ENCODE results near the gene CACNA1I.

DNA sequence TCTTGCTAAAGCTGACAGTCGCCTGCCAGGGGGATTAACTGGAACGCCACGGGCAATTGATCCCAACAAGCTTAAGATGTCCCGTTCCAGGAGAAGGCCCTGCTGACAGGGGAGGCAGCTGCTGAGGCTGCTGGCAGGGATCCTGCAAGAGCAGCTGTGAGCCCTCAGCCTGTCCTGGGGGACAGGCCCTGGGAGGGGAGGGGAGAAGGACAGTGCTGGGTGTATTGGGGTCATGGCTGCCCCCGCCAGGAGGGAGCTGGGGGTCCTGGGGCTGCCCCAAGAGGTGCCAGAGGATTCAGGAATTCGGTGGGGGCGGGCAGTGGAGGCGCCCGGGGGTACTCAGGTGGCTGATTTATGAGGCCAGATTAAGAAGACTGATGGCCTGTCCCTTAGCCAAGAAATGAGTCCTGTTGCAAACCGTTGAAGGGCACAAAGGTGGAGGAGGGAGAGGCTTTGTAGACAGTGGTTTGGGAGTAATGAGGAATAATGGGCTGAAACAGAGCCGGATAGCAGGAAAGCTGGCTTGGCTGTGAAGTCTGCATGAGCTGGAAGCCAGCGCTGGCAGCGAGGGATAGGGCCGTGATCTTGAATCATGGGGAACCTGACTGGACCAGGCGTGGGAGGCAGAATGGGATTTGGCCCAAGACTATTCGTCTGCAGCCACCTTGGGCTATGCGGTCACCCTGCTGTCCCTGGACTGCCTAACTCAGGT, 133.5 kb downstream of the CACNA1I start:
- TF ChIP-seq, protein P1, sequence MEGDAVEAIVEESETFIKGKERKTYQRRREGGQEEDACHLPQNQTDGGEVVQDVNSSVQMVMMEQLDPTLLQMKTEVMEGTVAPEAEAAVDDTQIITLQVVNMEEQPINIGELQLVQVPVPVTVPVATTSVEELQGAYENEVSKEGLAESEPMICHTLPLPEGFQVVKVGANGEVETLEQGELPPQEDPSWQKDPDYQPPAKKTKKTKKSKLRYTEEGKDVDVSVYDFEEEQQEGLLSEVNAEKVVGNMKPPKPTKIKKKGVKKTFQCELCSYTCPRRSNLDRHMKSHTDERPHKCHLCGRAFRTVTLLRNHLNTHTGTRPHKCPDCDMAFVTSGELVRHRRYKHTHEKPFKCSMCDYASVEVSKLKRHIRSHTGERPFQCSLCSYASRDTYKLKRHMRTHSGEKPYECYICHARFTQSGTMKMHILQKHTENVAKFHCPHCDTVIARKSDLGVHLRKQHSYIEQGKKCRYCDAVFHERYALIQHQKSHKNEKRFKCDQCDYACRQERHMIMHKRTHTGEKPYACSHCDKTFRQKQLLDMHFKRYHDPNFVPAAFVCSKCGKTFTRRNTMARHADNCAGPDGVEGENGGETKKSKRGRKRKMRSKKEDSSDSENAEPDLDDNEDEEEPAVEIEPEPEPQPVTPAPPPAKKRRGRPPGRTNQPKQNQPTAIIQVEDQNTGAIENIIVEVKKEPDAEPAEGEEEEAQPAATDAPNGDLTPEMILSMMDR (IDR thresholded peaks at IDR 0.05), result no peak
- no peak for TF ChIP-seq POLR2A (IDR thresholded peaks at IDR 0.05)
- TF ChIP-seq EP300 (IDR thresholded peaks at IDR 0.05), result no peak
- peak in 2 of 4 donors; percentile 15 to 54 for TF ChIP-seq POLR2AphosphoS5 (IDR thresholded peaks at IDR 0.05)

Measured in sigmoid colon (tissue), 4 donors.